Heart left ventricle (tissue), 16 donors: ENCODE measurements around the gene SHOC1. TPM values are rescaled to one million over a fixed set of nuclear protein-coding genes. Genes with fewer than 3 reads are reported as not detected.
A peak's percentile ranks its signal among the peaks of the same experiment; 100 is the strongest.

Experiments used
- ATAC-seq, 4 donors: fragments of 200-7000 bp; cut with Tn5 transposase; one replicate each; pipeline ENCODE4 v1.9.1; 2020 to 2022; ENCODE audit warnings: moderate library complexity in 4 of 4, mild to moderate bottlenecking in 3 of 4, moderate number of reproducible peaks in 1 of 4
- DNase-seq, 5 donors: peaks; one replicate each; pipeline ENCODE4 v3.0.0-alpha.2; 2020
- H3K27ac ChIP-seq, 12 donors: fragments of 200-600 bp; sonication (generic) in 4 of 12; one replicate each; pipeline versions ENCODE4 v1.5.0 to v1.8.0; 2016 to 2022; ENCODE audit warnings: mild to moderate bottlenecking in 2 of 12
- H3K27me3 ChIP-seq, 9 donors: fragments of 200-600 bp; sonication (generic) in 2 of 9; one replicate each; pipeline versions ENCODE4 v1.5.1 to v1.8.0; 2016 to 2022; ENCODE audit warnings: mild to moderate bottlenecking in 3 of 9
- H3K36me3 ChIP-seq, 9 donors: fragments of 200-600 bp; sonication (generic) in 2 of 9; one replicate each; pipeline versions ENCODE4 v1.5.0 to v1.8.0; 2018 to 2022; ENCODE audit warnings: mild to moderate bottlenecking in 2 of 9
- H3K4me1 ChIP-seq, 12 donors: fragments of 200-600 bp; sonication (generic) in 4 of 12; one replicate each; pipeline versions ENCODE4 v1.5.0 to v1.8.0; 2016 to 2022; ENCODE audit warnings: mild to moderate bottlenecking in 3 of 12
- H3K4me3 ChIP-seq, 12 donors: fragments of 200-600 bp; sonication (generic) in 4 of 12; one replicate each; pipeline versions ENCODE4 v1.5.0 to v1.8.0; 2017 to 2022; ENCODE audit warnings: mild to moderate bottlenecking in 9 of 12, moderate library complexity in 4 of 12
- H3K9me3 ChIP-seq, 12 donors: fragments of 200-600 bp; sonication (generic) in 4 of 12; one replicate each; pipeline versions ENCODE4 v1.5.0 to v1.8.0; 2016 to 2022; ENCODE audit warnings: mild to moderate bottlenecking in 1 of 12
- CTCF ChIP-seq, 12 donors: fragments of 200-600 bp; sonication (generic) in 4 of 12; IDR thresholded peaks; one replicate each; pipeline versions ENCODE4 v1.5.0 to v1.8.0; 2018 to 2022; ENCODE audit warnings: antibody characterized with exemption in 12 of 12, mild to moderate bottlenecking in 5 of 12
- POLR2A ChIP-seq, 2 donors: fragments of 450-650 bp; IDR thresholded peaks; one replicate each; pipeline ENCODE4 v1.6.1; 2017; ENCODE audit warnings: antibody characterized with exemption in 2 of 2, mild to moderate bottlenecking in 2 of 2, moderate library complexity in 2 of 2
- WGBS, 4 donors: extraction: QIAGEN DNeasy Blood & Tissue Kit in 2 of 4; methylation state at CpG; one replicate each; pipeline versions ENCODE4 v1.1.5 to v1.1.7; 2013 to 2018; 5-methylcytosine and 5-hydroxymethylcytosine counted together
- intact Hi-C, 10 donors: fragments of 100-400 bp; cut with DNase I; formaldehyde crosslinking; loops; one replicate each; pipeline versions ENCODE4 v1.11.1 to v1.14.2; 2022
- polyA plus RNA-seq, 2 donors: library from polyadenylated mRNA; stranded (reverse); fragments of 200-250 nt; gene quantifications; one replicate each; pipeline ENCODE4 v1.2.3, GENCODE V29; 2013
- total RNA-seq, 9 donors: library from RNA; depleted of rRNA in 2 of 9; stranded (reverse); fragments of >200 nt in 2 of 9; fragmentation: NEBNext Ultra II Directional in 3 of 9; extraction: Animal tissue kit (Norgen Biotek cat#: 25700) in 3 of 9; gene quantifications; one replicate each; pipeline versions ENCODE4 v1.1.0 to v1.2.4, GENCODE V29; 2016 to 2023
- donor health status: ischemic (EF 13 %, LVEDD 7.1; RV severe dilation, severe dysfunction).
- donor health status: healthy with polysubstance abuse.
- donor health status: DM: no; HTN: yes; CAD: no.
- donor health status: DM: no; HTN: no; CAD: no.
- donor health status: ischemic (EF 25% LVEDD 6.9; RV normal size, moderate dysfunction).
- donor health status: ischemic (EF 25% LVEDD 5.7; RV mildly dilated, moderate dysfunction).
- donor health status: healthy.
- donor health status: DM: yes; HTN: yes; CAD: no.
- donor health status: ischemic (EF 35%, LVEDD 5.7; RV mildly dilated, moderate dysfunction).
- donor health status: nonischemic (EF 11% LVEDD 7.7; RV severe dilation, severe dysfunction).
- donor health status: DM: yes; HTN: yes; CAD: no.
- donor health status: PGD.
- donor health status: ischemic (EF 29% LVEDD 5.4; RV normal size, mild dysfunction).
- donor health status: nonischemic (EF 23%, LVEDD 6.1; RV moderate dilation, normal function).

Gene SHOC1
- total and polyA plus RNA-seq, 11 donors = 0.01 TPM; not detected in 10

GRCh38 chr9:111828193-111828592 lies 33.5 kb upstream of the SHOC1 start:
- WGBS, 4 donors = 57 to 75% (median 66%) methylated on average over 4 of the region's 4 CpGs
- Histone ChIP-seq H3K27me3 (no peaks in the 10 kb centered on the region), H3K4me3 (no peak overlapping the region), H3K4me1 (no peaks in the 10 kb centered on the region), H3K9me3 (no peaks in the 10 kb centered on the region), H3K27ac (no peak overlapping the region), H3K36me3 (no peaks in the 10 kb centered on the region)
- TF ChIP-seq POLR2A (IDR thresholded peaks at IDR 0.05) = no peak
- TF ChIP-seq CTCF (IDR thresholded peaks at IDR 0.05) = peak in 4 of 12 donors; percentile 9 to 31 (median 13)
- intact Hi-C loops = loop anchor here in 2 of 10 donors (1.0 to 2.0 kb wide), 2 partner anchors 246 to 247 kb away; no protein-coding TSS in a partner anchor
- ATAC-seq (no peak), DNase-seq (no peak)

- Histone ChIP-seq H3K27ac (no peak overlapping the region), H3K36me3 (no peaks in the 10 kb centered on the region), H3K9me3 (no peaks in the 10 kb centered on the region), H3K4me1 (no peaks in the 10 kb centered on the region), H3K27me3 (no peaks in the 10 kb centered on the region), H3K4me3 (no peak overlapping the region)
- DNase-seq = no peak
- TF ChIP-seq CTCF (IDR thresholded peaks at IDR 0.05) (no peak), POLR2A (IDR thresholded peaks at IDR 0.05) (no peak)
- no peak for ATAC-seq
- intact Hi-C loops = no loop called here
- 68 to 72% (median 69%) methylated on average over 3 of the region's 3 CpGs for WGBS, 4 donors
These were observed 30.9 kb upstream of the SHOC1 start for GRCh38 chr9:111825468-111826145.

- intact Hi-C loops = no loop called here
- DNase-seq (no peak), ATAC-seq (no peak)
- WGBS, 4 donors = 70 to 81% (median 74%) methylated on average over 5 of the region's 5 CpGs
- no peaks in the 10 kb centered on the region for H3K4me1 ChIP-seq
- H3K9me3 ChIP-seq = no peaks in the 10 kb centered on the region
- no peaks in the 10 kb centered on the region for H3K36me3 ChIP-seq
- no peak for TF ChIP-seq CTCF (IDR thresholded peaks at IDR 0.05)
- no peak for TF ChIP-seq POLR2A (IDR thresholded peaks at IDR 0.05)
- H3K4me3 ChIP-seq = no peak overlapping the region
- no peak overlapping the region for H3K27ac ChIP-seq
- no peaks in the 10 kb centered on the region for H3K27me3 ChIP-seq
These were observed 26.3 kb upstream of the SHOC1 start for GRCh38 chr9:111821006-111821528.

DNA sequence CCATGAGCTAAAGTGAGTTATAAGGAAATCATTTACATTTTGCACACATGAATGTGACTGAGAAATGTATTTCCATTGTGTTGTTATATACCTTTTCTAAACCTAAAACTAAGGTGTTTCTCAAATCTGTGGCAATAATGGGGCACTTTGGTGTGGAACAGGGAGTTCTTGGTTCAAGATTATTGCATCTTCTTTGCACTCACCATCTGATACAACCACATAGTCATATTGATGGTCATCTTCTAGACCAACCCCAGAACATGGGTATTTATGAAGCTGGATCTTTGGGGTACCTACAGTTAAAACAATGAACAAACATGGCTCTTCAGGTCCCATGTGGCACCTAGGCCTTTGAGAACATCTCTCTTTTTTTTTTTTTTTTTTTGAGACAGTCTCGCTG lies 24.6 kb upstream of the SHOC1 start:
- Histone ChIP-seq H3K27ac (no peak overlapping the region), H3K36me3 (no peaks in the 10 kb centered on the region), H3K27me3 (no peaks in the 10 kb centered on the region), H3K4me3 (no peak overlapping the region), H3K4me1 (no peaks in the 10 kb centered on the region), H3K9me3 (no peaks in the 10 kb centered on the region)
- 92 to 100% (median 98%) methylated on average over 1 of the region's 1 CpG for WGBS, 4 donors
- intact Hi-C loops = no loop called here
- DNase-seq (no peak), ATAC-seq (no peak)
- TF ChIP-seq POLR2A (IDR thresholded peaks at IDR 0.05) (no peak), CTCF (IDR thresholded peaks at IDR 0.05) (no peak)
